ENCODE results near the gene NMU. TPM values are rescaled to one million over a fixed set of nuclear protein-coding genes. Genes with fewer than 3 reads are reported as not detected.
A peak's percentile ranks its signal among the peaks of the same experiment; 100 is the strongest.

Gene NMU
- total and polyA plus RNA-seq, 2 experiments from 2014 or later = 40.2 to 96.3 TPM

GRCh38 chr4:55547918-55548317, 88.2 kb downstream of the NMU start:
- Mint-ChIP-seq H3K27ac (peak overlapping the region; percentile 92), H3K36me3 (ENCODE audit: low read depth) (0 out of 3 replicates have a peak, but pooled peaks cover 3% of the 10 kb centered on the region), H3K9me3 (no peaks in the 10 kb centered on the region; the same call in 2 of the 3 replicates), H3K4me1 (peaks cover 42% of the 10 kb centered on the region), H3K4me3 (peak overlapping the region; percentile 85), H3K27me3 (ENCODE audit: insufficient read depth, low read depth, poor library complexity) (peaks cover 5% of the 10 kb centered on the region)
- H3K27me3 ChIP-seq (ENCODE audit: insufficient read depth) = no peaks in the 10 kb centered on the region
- peaks cover 19% of the 10 kb centered on the region for H3F3A ChIP-seq (replicated peaks; ENCODE audit: low read depth)
- H3K9me2 ChIP-seq (ENCODE audit: insufficient read depth) = no peaks in the 10 kb centered on the region
- peaks cover 31% of the 10 kb centered on the region for H3K4me1 ChIP-seq (ENCODE audit: insufficient read depth)
- ATAC-seq (no peak), DNase-seq (ENCODE audit: low spot score) (no peak)
- peak overlapping the region; percentile 92; the same call in 1 of the 2 replicates for H2AFZ ChIP-seq
- TF ChIP-seq, protein P1, sequence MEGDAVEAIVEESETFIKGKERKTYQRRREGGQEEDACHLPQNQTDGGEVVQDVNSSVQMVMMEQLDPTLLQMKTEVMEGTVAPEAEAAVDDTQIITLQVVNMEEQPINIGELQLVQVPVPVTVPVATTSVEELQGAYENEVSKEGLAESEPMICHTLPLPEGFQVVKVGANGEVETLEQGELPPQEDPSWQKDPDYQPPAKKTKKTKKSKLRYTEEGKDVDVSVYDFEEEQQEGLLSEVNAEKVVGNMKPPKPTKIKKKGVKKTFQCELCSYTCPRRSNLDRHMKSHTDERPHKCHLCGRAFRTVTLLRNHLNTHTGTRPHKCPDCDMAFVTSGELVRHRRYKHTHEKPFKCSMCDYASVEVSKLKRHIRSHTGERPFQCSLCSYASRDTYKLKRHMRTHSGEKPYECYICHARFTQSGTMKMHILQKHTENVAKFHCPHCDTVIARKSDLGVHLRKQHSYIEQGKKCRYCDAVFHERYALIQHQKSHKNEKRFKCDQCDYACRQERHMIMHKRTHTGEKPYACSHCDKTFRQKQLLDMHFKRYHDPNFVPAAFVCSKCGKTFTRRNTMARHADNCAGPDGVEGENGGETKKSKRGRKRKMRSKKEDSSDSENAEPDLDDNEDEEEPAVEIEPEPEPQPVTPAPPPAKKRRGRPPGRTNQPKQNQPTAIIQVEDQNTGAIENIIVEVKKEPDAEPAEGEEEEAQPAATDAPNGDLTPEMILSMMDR (conservative IDR thresholded peaks at IDR 0.05; ENCODE audit: low read depth in 2 of 2) = no peak
- TF ChIP-seq NANOG (IDR thresholded peaks at IDR 0.05; ENCODE audit: borderline replicate concordance) (no peak), EZH2phosphoT487 (IDR thresholded peaks at IDR 0.05; ENCODE audit: unreplicated experiment) (no peak), STAT1 (IDR thresholded peaks at IDR 0.05; ENCODE audit: unreplicated experiment) (no peak), POLR2AphosphoS5 (IDR thresholded peaks at IDR 0.05; ENCODE audit: low read depth) (no peak), ZNF331 (CRISPR knock-in tag; IDR thresholded peaks at IDR 0.05; ENCODE audit: low read depth) (no peak), JUNB (IDR thresholded peaks at IDR 0.05; ENCODE audit: unreplicated experiment) (no peak), ZNF114 (CRISPR knock-in tag; IDR thresholded peaks at IDR 0.05) (no peak), EZH2 (IDR thresholded peaks at IDR 0.05; ENCODE audit: low read depth, unreplicated experiment) (no peak), CREB1 (CRISPR knock-in tag; IDR thresholded peaks at IDR 0.05; ENCODE audit: low read depth) (no peak)
- TF ChIP-seq, protein P2, sequence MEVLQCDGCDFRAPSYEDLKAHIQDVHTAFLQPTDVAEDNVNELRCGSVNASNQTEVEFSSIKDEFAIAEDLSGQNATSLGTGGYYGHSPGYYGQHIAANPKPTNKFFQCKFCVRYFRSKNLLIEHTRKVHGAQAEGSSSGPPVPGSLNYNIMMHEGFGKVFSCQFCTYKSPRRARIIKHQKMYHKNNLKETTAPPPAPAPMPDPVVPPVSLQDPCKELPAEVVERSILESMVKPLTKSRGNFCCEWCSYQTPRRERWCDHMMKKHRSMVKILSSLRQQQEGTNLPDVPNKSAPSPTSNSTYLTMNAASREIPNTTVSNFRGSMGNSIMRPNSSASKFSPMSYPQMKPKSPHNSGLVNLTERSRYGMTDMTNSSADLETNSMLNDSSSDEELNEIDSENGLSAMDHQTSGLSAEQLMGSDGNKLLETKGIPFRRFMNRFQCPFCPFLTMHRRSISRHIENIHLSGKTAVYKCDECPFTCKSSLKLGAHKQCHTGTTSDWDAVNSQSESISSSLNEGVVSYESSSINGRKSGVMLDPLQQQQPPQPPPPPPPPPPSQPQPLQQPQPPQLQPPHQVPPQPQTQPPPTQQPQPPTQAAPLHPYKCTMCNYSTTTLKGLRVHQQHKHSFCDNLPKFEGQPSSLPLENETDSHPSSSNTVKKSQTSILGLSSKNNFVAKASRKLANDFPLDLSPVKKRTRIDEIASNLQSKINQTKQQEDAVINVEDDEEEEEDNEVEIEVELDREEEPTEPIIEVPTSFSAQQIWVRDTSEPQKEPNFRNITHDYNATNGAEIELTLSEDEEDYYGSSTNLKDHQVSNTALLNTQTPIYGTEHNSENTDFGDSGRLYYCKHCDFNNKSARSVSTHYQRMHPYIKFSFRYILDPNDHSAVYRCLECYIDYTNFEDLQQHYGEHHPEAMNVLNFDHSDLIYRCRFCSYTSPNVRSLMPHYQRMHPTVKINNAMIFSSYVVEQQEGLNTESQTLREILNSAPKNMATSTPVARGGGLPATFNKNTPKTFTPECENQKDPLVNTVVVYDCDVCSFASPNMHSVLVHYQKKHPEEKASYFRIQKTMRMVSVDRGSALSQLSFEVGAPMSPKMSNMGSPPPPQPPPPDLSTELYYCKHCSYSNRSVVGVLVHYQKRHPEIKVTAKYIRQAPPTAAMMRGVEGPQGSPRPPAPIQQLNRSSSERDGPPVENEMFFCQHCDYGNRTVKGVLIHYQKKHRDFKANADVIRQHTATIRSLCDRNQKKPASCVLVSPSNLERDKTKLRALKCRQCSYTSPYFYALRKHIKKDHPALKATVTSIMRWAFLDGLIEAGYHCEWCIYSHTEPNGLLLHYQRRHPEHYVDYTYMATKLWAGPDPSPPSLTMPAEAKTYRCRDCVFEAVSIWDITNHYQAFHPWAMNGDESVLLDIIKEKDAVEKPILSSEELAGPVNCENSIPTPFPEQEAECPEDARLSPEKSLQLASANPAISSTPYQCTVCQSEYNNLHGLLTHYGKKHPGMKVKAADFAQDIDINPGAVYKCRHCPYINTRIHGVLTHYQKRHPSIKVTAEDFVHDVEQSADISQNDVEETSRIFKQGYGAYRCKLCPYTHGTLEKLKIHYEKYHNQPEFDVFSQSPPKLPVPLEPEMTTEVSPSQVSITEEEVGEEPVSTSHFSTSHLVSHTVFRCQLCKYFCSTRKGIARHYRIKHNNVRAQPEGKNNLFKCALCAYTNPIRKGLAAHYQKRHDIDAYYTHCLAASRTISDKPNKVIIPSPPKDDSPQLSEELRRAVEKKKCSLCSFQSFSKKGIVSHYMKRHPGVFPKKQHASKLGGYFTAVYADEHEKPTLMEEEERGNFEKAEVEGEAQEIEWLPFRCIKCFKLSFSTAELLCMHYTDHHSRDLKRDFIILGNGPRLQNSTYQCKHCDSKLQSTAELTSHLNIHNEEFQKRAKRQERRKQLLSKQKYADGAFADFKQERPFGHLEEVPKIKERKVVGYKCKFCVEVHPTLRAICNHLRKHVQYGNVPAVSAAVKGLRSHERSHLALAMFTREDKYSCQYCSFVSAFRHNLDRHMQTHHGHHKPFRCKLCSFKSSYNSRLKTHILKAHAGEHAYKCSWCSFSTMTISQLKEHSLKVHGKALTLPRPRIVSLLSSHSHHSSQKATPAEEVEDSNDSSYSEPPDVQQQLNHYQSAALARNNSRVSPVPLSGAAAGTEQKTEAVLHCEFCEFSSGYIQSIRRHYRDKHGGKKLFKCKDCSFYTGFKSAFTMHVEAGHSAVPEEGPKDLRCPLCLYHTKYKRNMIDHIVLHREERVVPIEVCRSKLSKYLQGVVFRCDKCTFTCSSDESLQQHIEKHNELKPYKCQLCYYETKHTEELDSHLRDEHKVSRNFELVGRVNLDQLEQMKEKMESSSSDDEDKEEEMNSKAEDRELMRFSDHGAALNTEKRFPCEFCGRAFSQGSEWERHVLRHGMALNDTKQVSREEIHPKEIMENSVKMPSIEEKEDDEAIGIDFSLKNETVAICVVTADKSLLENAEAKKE (CRISPR knock-in tag; IDR thresholded peaks at IDR 0.05) = no peak
- TF ChIP-seq, protein P3, sequence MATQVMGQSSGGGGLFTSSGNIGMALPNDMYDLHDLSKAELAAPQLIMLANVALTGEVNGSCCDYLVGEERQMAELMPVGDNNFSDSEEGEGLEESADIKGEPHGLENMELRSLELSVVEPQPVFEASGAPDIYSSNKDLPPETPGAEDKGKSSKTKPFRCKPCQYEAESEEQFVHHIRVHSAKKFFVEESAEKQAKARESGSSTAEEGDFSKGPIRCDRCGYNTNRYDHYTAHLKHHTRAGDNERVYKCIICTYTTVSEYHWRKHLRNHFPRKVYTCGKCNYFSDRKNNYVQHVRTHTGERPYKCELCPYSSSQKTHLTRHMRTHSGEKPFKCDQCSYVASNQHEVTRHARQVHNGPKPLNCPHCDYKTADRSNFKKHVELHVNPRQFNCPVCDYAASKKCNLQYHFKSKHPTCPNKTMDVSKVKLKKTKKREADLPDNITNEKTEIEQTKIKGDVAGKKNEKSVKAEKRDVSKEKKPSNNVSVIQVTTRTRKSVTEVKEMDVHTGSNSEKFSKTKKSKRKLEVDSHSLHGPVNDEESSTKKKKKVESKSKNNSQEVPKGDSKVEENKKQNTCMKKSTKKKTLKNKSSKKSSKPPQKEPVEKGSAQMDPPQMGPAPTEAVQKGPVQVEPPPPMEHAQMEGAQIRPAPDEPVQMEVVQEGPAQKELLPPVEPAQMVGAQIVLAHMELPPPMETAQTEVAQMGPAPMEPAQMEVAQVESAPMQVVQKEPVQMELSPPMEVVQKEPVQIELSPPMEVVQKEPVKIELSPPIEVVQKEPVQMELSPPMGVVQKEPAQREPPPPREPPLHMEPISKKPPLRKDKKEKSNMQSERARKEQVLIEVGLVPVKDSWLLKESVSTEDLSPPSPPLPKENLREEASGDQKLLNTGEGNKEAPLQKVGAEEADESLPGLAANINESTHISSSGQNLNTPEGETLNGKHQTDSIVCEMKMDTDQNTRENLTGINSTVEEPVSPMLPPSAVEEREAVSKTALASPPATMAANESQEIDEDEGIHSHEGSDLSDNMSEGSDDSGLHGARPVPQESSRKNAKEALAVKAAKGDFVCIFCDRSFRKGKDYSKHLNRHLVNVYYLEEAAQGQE (IDR thresholded peaks at IDR 0.05; ENCODE audit: unreplicated experiment) = no peak
- TF ChIP-seq, protein P4, sequence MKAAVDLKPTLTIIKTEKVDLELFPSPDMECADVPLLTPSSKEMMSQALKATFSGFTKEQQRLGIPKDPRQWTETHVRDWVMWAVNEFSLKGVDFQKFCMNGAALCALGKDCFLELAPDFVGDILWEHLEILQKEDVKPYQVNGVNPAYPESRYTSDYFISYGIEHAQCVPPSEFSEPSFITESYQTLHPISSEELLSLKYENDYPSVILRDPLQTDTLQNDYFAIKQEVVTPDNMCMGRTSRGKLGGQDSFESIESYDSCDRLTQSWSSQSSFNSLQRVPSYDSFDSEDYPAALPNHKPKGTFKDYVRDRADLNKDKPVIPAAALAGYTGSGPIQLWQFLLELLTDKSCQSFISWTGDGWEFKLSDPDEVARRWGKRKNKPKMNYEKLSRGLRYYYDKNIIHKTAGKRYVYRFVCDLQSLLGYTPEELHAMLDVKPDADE (IDR thresholded peaks at IDR 0.05) = no peak
- H3K4me2 ChIP-seq = peak overlapping the region; percentile 88
- peak overlapping the region; percentile 98 for H3K27ac ChIP-seq (ENCODE audit: low read depth)
- peak overlapping the region; percentile 84 for H3K4me3 ChIP-seq
- peaks cover 26% of the 10 kb centered on the region for H3K79me2 ChIP-seq (replicated peaks; ENCODE audit: insufficient read depth)
- peaks cover 6% of the 10 kb centered on the region; the same call in 1 of the 2 replicates for H4K20me1 ChIP-seq (replicated peaks; ENCODE audit: insufficient read depth)
- H3K36me3 ChIP-seq (ENCODE audit: insufficient read depth) = no peaks in the 10 kb centered on the region

All from GM23338 (cell line).